HepG2 (cell line): ENCODE data around the gene SLC22A4. TPM values are rescaled to one million over a fixed set of nuclear protein-coding genes. Genes with fewer than 3 reads are reported as not detected.

Source experiments
- ATAC-seq: fragments of 200-7000 bp; cut with Tn5 transposase; 3 replicates; pipeline ENCODE4 v1.9.1; 2020; ENCODE audit warnings: mild to moderate bottlenecking, moderate library complexity
- BruUV-seq: library from RNA; stranded (reverse); fragments of 400-500 nt; replicated peaks from 2 replicates; lab custom pipeline; 2021; lab: Mats Ljungman, UMichigan
- CTCF ChIA-PET: fragments of 300-600 bp; formaldehyde crosslinking; extraction: SDS; loops from one replicate; lab custom pipeline; 2021; ENCODE audit warnings: low total read pairs, inconsistent platforms, low intra/inter-chr PET ratio; lab: Yijun Ruan, JAX
- POLR2A ChIA-PET: fragments of 350-600 bp; sonication (Branson Sonifier 250); formaldehyde crosslinking; loops from one replicate; lab custom pipeline; 2020; ENCODE audit warnings: antibody characterized with exemption, inconsistent platforms; lab: Yijun Ruan, JAX
- DNase-seq: peaks from one replicate; pipeline ENCODE4 v3.0.0-alpha.2; 2015; ENCODE audit warnings: low spot score
- FAIRE-seq: peaks from 3 replicates; lab custom pipeline; 2011; peaks lifted over from hg19 to GRCh38; lab: Jason Lieb, UNC
- H2AFZ ChIP-seq: one replicate; pipeline ENCODE4 v1.6.1; 2011; ENCODE audit warnings: low read length, inconsistent platforms
- H3K27ac ChIP-seq: fragments of 300-600 bp; 3 replicates; pipeline ENCODE4 v1.8.0; 2011; ENCODE audit warnings: mixed run types, mild to moderate bottlenecking, mixed read lengths, low read length, inconsistent platforms; ENCODE audit not compliant: insufficient read depth; ENCODE audit errors: extremely low read length
- H3K27me3 ChIP-seq, 2 experiments: fragments of 200-600 bp in 1 of 2; 2 replicates in 1 of 2; 3 replicates in 1 of 2; pipeline versions ENCODE4 v1.6.0 to v1.8.0; 2011; ENCODE audit warnings: low read length in 2 of 2, mild to moderate bottlenecking in 2 of 2, moderate library complexity in 2 of 2, inconsistent platforms in 1 of 2; ENCODE audit not compliant: insufficient read depth in 2 of 2, control insufficient read depth in 1 of 2
- H3K36me3 ChIP-seq, 2 experiments: fragments of 200-600 bp in 1 of 2; replicated peaks in 1 of 2; 2 replicates in 1 of 2; 3 replicates in 1 of 2; pipeline versions ENCODE4 v1.5.1 to v1.8.0; 2011; ENCODE audit warnings: low read length in 2 of 2, inconsistent platforms in 1 of 2; ENCODE audit not compliant: insufficient read depth in 2 of 2, control insufficient read depth in 1 of 2
- H3K4me1 ChIP-seq: 2 replicates; pipeline ENCODE4 v1.5.1; 2012; ENCODE audit warnings: low read length, inconsistent platforms; ENCODE audit not compliant: insufficient read depth
- H3K4me2 ChIP-seq: 2 replicates; pipeline ENCODE4 v1.6.0; 2011; ENCODE audit warnings: low read depth, low read length, inconsistent platforms
- H3K4me3 ChIP-seq, 3 experiments: fragments of 200-600 bp in 1 of 3; sonication (generic), shearing (Covaris generic) in 1 of 3; replicated peaks in 1 of 3; 2 replicates each; pipeline ENCODE4 v1.5.1; 2011 to 2016; ENCODE audit warnings: low read length in 3 of 3, inconsistent platforms in 2 of 3, low read depth in 2 of 3, mild to moderate bottlenecking in 2 of 3, control low read depth in 1 of 3, mixed read lengths in 1 of 3; ENCODE audit not compliant: insufficient read depth in 1 of 3
- H3K79me2 ChIP-seq: one replicate; pipeline ENCODE4 v1.6.1; 2011; ENCODE audit warnings: low read length, inconsistent platforms; ENCODE audit not compliant: insufficient read depth
- H3K9ac ChIP-seq: 2 replicates; pipeline ENCODE4 v1.6.0; 2011; ENCODE audit warnings: mild to moderate bottlenecking, low read depth, low read length, inconsistent platforms; ENCODE audit not compliant: insufficient read depth
- H3K9me3 ChIP-seq: 2 replicates; pipeline ENCODE4 v1.5.1; 2012; ENCODE audit warnings: mild to moderate bottlenecking, low read length
- H4K20me1 ChIP-seq: 2 replicates; pipeline ENCODE4 v1.6.0; 2011; ENCODE audit warnings: inconsistent platforms, mild to moderate bottlenecking, low read length, moderate library complexity; ENCODE audit not compliant: insufficient read depth
- CSRNP1 ChIP-seq: sonication (generic); formaldehyde crosslinking; IDR thresholded peaks from 2 replicates; pipeline ENCODE4 v1.8.1; 2023; ENCODE audit warnings: mild to moderate bottlenecking, missing genetic modification reagents
- EP300 ChIP-seq, 3 experiments: sonication (generic) in 1 of 3; formaldehyde crosslinking in 1 of 3; IDR thresholded peaks; 2 replicates each; pipeline versions ENCODE4 v1.5.1 to v1.6.1; 2011 to 2020; ENCODE audit warnings: low read depth in 2 of 3, low read length in 2 of 3, borderline replicate concordance in 1 of 3, improper control_type of control experiment in 1 of 3, mild to moderate bottlenecking in 1 of 3, missing genetic modification reagents in 1 of 3, moderate library complexity in 1 of 3
- GABPB1 ChIP-seq: IDR thresholded peaks from 2 replicates; pipeline ENCODE4 v1.6.1; 2016; ENCODE audit warnings: mild to moderate bottlenecking, missing genetic modification reagents, moderate library complexity, missing compliant biosample characterization
- HNRNPLL ChIP-seq: fragments of 200-400 bp; formaldehyde crosslinking; IDR thresholded peaks from 2 replicates; pipeline ENCODE4 v1.6.1; 2017; ENCODE audit warnings: mild to moderate bottlenecking, low read depth, low read length; ENCODE audit not compliant: poor library complexity, severe bottlenecking
- PRPF4 ChIP-seq: fragments of 200-400 bp; formaldehyde crosslinking; IDR thresholded peaks from 2 replicates; pipeline ENCODE4 v1.6.1; 2016; ENCODE audit warnings: low read length, low read depth; ENCODE audit not compliant: poor library complexity, severe bottlenecking
- SALL1 ChIP-seq: sonication (generic); formaldehyde crosslinking; IDR thresholded peaks from 2 replicates; pipeline ENCODE4 v1.8.0; 2022; ENCODE audit warnings: mild to moderate bottlenecking, missing genetic modification reagents
- TAF1 ChIP-seq: sonication (generic); formaldehyde crosslinking; IDR thresholded peaks from 2 replicates; pipeline ENCODE4 v1.4.0; 2020; ENCODE audit warnings: missing genetic modification reagents
- TCF7 ChIP-seq: sonication (generic); IDR thresholded peaks from 2 replicates; pipeline ENCODE4 v1.6.1; 2016; ENCODE audit warnings: antibody characterized with exemption, low read depth
- THAP11 ChIP-seq: IDR thresholded peaks from 2 replicates; pipeline ENCODE4 v1.6.1; 2016; ENCODE audit warnings: missing biosample characterization, missing genetic modification reagents
- TMF1 ChIP-seq: sonication (generic); formaldehyde crosslinking; IDR thresholded peaks from 2 replicates; pipeline ENCODE4 v1.8.1; 2022; ENCODE audit warnings: low read depth, missing genetic modification reagents
- ZMYM4 ChIP-seq: sonication (generic); formaldehyde crosslinking; IDR thresholded peaks from 2 replicates; pipeline ENCODE4 v1.8.1; 2023; ENCODE audit warnings: mild to moderate bottlenecking, missing genetic modification reagents
- WGBS: methylation state at CpG from one replicate; pipeline ENCODE4 v1.1.6; 2017; ENCODE audit warnings: low lambda C conversion rate; 5-methylcytosine and 5-hydroxymethylcytosine counted together
- in situ Hi-C: cut with HindIII; loops from 2 replicates; pipeline ENCODE4 v1.10.0; 2017; ENCODE audit warnings: low pct_unique_long_range_greater_than_20kb; ENCODE audit not compliant: extremely low pct_ligation_motif_present
- intact Hi-C: fragments of 100-400 bp; cut with micrococcal nuclease; formaldehyde crosslinking; loops from one replicate; pipeline ENCODE4 v1.10.0; 2022; ENCODE audit not compliant: unreplicated experiment
- polyA plus RNA-seq, 8 experiments: library from polyadenylated mRNA; depleted of rRNA in 3 of 8; stranded (reverse) in 7 of 8; unstranded in 1 of 8; fragments of >200 nt; fragmentation: Illumina TruSeq in 4 of 8; extraction: Trizol in 4 of 8; gene quantifications; 2 replicates each; pipeline versions ENCODE4 v1.2.1 to v1.2.3, GENCODE V29; 2011 to 2016; ENCODE audit warnings: low read depth in 4 of 8, missing spikeins in 1 of 8, mixed read lengths in 1 of 8; ENCODE audit not compliant: insufficient read depth in 1 of 8
- total RNA-seq, 5 experiments: library from RNA; depleted of rRNA; stranded (reverse); fragments of >200 nt; fragmentation: Illumina TruSeq; extraction: Trizol; gene quantifications; 2 replicates each; pipeline ENCODE4 v1.2.3, GENCODE V29; 2016; ENCODE audit warnings: low read depth in 1 of 5
- TF ChIP-seq, protein P1 (sequence below): sonication (generic); formaldehyde crosslinking; IDR thresholded peaks from 2 replicates; pipeline ENCODE4 v1.5.0; 2020; ENCODE audit warnings: mild to moderate bottlenecking, missing genetic modification reagents, moderate library complexity

Gene SLC22A4
- total and polyA plus RNA-seq, 2 of the 13 experiments (the other 11 are each of a cell fraction or from before 2014, with no cell fraction given) = 0.33 to 0.62 TPM

- Histone ChIP-seq H4K20me1 (no peaks in the 10 kb centered on the region), H2AFZ (no peak overlapping the region), H3K27ac (no peak overlapping the region), H3K9ac (0 out of 2 replicates have a peak overlapping the region, but pooled peaks have one; percentile 22), H3K9me3 (no peaks in the 10 kb centered on the region), H3K79me2 (no peaks in the 10 kb centered on the region), H3K4me2 (peak overlapping the region; percentile 55), H3K36me3 (no peaks in the 10 kb centered on the region), H3K27me3 (peaks cover 12 to 34% of the 10 kb centered on the region in 2 experiments), H3K4me1 (peaks cover 14% of the 10 kb centered on the region), H3K4me3 (peak overlapping the region in 2 of 3 experiments; percentile 58 to 81; a peak in 3 of 6 replicates)
- POLR2A ChIA-PET = no interaction called here
- FAIRE-seq (no peak), ATAC-seq (no peak), DNase-seq (no peak)
- intact Hi-C loops = no loop called here
- WGBS = 61% methylated on average over 6 of the region's 6 CpGs
- in situ Hi-C loops = no loop called here
- CTCF ChIA-PET = no interaction called here
- no peak for TF ChIP-seq GABPB1 (CRISPR knock-in tag)
- no TSS peak for BruUV-seq
These were observed 37.4 kb upstream of the SLC22A4 start for GRCh38 chr5:132256783-132257130.

- peaks cover 14% of the 10 kb centered on the region for H3K4me1 ChIP-seq
- in situ Hi-C loops = no loop called here
- H2AFZ ChIP-seq = peak within 1 kb of the TSS; percentile 4
- CTCF ChIA-PET = no interaction called here
- DNase-seq (no peak), FAIRE-seq (no peak), ATAC-seq (peak; percentile 53)
- H3K79me2 ChIP-seq = no peaks in the 10 kb centered on the region
- H3K4me2 ChIP-seq = peak within 1 kb of the TSS; percentile 86
- intact Hi-C loops = no loop called here
- no peaks in the 10 kb centered on the region for H3K9me3 ChIP-seq
- POLR2A ChIA-PET = no interaction called here
- H3K9ac ChIP-seq = peak within 1 kb of the TSS; percentile 38
- 39% methylated on average over 12 of the region's 88 CpGs for WGBS
- peaks cover 12 to 34% of the 10 kb centered on the region in 2 experiments for H3K27me3 ChIP-seq
- no peaks in the 10 kb centered on the region for H3K36me3 ChIP-seq
- H3K27ac ChIP-seq = no peak within 1 kb of the TSS
- H4K20me1 ChIP-seq = no peaks in the 10 kb centered on the region
- no TSS peak for BruUV-seq
- H3K4me3 ChIP-seq = peak within 1 kb of the TSS; percentile 54 to 81 (median 58)
- TF ChIP-seq EP300 (IDR thresholded peaks at IDR 0.05; ENCODE audit: low read depth in 2 of 2, low read length in 2 of 2) (no peak), EP300 (CRISPR knock-in tag; IDR thresholded peaks at IDR 0.05; ENCODE audit: borderline replicate concordance) (no peak), TMF1 (CRISPR knock-in tag) (0 out of 2 replicates have a peak, but pooled peaks have one; percentile 48), CSRNP1 (CRISPR knock-in tag) (peak; percentile 52; the same call in 1 of the 2 replicates), PRPF4 (no peak), TAF1 (peak; percentile 23; the same call in 1 of the 2 replicates), HNRNPLL (peak; percentile 18), THAP11 (CRISPR knock-in tag) (no peak), TCF7 (0 out of 2 replicates have a peak, but pooled peaks have one; percentile 35), SALL1 (CRISPR knock-in tag) (peak; percentile 11; the same call in 1 of the 2 replicates), ZMYM4 (CRISPR knock-in tag) (no peak)
- TF ChIP-seq, protein P1, sequence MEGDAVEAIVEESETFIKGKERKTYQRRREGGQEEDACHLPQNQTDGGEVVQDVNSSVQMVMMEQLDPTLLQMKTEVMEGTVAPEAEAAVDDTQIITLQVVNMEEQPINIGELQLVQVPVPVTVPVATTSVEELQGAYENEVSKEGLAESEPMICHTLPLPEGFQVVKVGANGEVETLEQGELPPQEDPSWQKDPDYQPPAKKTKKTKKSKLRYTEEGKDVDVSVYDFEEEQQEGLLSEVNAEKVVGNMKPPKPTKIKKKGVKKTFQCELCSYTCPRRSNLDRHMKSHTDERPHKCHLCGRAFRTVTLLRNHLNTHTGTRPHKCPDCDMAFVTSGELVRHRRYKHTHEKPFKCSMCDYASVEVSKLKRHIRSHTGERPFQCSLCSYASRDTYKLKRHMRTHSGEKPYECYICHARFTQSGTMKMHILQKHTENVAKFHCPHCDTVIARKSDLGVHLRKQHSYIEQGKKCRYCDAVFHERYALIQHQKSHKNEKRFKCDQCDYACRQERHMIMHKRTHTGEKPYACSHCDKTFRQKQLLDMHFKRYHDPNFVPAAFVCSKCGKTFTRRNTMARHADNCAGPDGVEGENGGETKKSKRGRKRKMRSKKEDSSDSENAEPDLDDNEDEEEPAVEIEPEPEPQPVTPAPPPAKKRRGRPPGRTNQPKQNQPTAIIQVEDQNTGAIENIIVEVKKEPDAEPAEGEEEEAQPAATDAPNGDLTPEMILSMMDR (CRISPR knock-in tag) = no peak
These were observed 36.8 kb upstream of the SLC22A4 start, which contains the start of gene PDLIM4 for GRCh38 chr5:132257131-132258101. PDLIM4 (plus strand) TSS chr5:132257696; CDS start chr5:132257735, 39 bp downstream.
